Fibroblast of lung (primary cell): ENCODE results near the gene BCL2.

Experiments
- CTCF ChIP-seq, 2 donors: IDR thresholded peaks in 1 of 2; conservative IDR thresholded peaks in 1 of 2; 1 replicate in 1 of 2; 2 replicates in 1 of 2; pipeline ENCODE4 v1.5.1; 2011 to 2012; ENCODE audit warnings: low read length in 2 of 2, control low read depth in 1 of 2, inconsistent platforms in 1 of 2, low read depth in 1 of 2, mild to moderate bottlenecking in 1 of 2
- EZH2 ChIP-seq: IDR thresholded peaks from 2 replicates; pipeline ENCODE4 v1.5.1; 2012; ENCODE audit warnings: low read length, control low read depth, mild to moderate bottlenecking; ENCODE audit errors: missing control alignments

- TF ChIP-seq CTCF (conservative IDR thresholded peaks at IDR 0.05 in 1 of 2, IDR thresholded peaks at IDR 0.05 in 1 of 2; ENCODE audit: low read depth in 1 of 2, low read length in 2 of 2) (no peak), EZH2 (no peak)
Observed at GRCh38 chr18:63207143-63207790, 112.3 kb downstream of the BCL2 start.
